GM12891 (cell line): ENCODE measurements around the gene PI4KA.

Experiments
- DNase-seq: peaks from one replicate; pipeline ENCODE4 v3.0.0; 2011; ENCODE audit warnings: low spot score; ENCODE audit not compliant: insufficient read length
- FAIRE-seq: peaks from 2 replicates; lab custom pipeline; 2011; peaks lifted over from hg19 to GRCh38; lab: Jason Lieb, UNC
- PAX5 ChIP-seq: IDR thresholded peaks from 2 replicates; pipeline ENCODE4 v1.6.1; 2011; ENCODE audit warnings: low read length, moderate library complexity, mild to moderate bottlenecking; ENCODE audit not compliant: insufficient read depth, severe bottlenecking
- POLR2A ChIP-seq: IDR thresholded peaks from 2 replicates; pipeline ENCODE4 v1.6.1; 2011; ENCODE audit warnings: low read depth, low read length, control low read depth
- POLR2AphosphoS5 ChIP-seq: IDR thresholded peaks from 2 replicates; pipeline ENCODE4 v1.6.1; 2011; ENCODE audit warnings: low read depth, low read length, control low read depth
- POU2F2 ChIP-seq: IDR thresholded peaks from 2 replicates; pipeline ENCODE4 v1.6.1; 2011; ENCODE audit warnings: low read depth, mild to moderate bottlenecking, control low read depth, low read length, moderate library complexity
- SPI1 ChIP-seq: IDR thresholded peaks from 2 replicates; pipeline ENCODE4 v1.6.1; 2011; ENCODE audit warnings: low read depth, low read length, control low read depth
- TAF1 ChIP-seq: IDR thresholded peaks from 2 replicates; pipeline ENCODE4 v1.6.1; 2011; ENCODE audit warnings: low read depth, low read length, control low read depth

Gene PI4KA

DNA sequence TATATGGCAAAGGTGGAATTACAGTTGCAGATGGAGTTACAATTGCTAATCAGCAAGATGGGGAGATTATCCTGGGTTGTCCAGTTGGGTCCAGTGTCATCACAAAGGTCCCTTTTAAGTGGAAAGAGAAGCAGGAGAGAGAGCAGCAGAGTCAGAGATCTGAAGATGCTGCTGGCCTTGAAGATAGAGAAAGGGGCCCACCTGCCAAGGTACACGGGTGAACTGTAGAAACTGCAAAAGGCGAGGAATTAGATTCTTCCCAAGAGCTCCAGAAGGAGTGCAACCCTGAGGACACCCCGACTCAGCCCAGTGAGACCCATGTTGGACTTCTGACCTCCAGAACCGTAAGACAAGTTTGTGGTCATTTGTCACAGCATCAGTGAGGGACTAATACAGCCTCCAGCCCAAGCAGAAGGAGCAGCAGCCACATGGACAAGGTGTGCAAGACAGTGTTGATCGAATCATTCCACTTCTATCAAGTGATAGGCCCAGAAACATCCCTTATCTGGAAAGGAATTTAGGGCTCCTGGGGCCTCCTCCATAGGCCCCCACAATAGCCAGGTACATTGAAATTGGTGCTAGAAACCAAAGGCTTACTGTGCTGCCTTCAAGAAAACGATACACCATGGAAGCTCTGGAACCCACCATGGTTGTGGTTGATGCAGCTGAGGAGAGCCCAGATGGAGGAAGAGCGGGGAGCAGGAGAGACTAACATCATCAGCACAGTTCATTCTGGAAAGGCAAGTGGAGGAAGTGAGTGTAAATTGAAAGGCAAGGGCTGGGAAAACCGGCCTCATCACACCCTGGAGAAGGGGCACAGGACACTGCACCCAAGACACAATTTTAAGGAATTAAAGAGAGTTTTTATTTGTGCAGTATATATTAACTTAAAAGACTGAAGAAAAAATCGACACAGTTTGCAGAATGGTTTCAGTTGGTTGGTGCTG lies 23.5 kb upstream of the PI4KA start:
- no peak for DNase-seq
- no peak for FAIRE-seq
- no peak for TF ChIP-seq PAX5

DNA sequence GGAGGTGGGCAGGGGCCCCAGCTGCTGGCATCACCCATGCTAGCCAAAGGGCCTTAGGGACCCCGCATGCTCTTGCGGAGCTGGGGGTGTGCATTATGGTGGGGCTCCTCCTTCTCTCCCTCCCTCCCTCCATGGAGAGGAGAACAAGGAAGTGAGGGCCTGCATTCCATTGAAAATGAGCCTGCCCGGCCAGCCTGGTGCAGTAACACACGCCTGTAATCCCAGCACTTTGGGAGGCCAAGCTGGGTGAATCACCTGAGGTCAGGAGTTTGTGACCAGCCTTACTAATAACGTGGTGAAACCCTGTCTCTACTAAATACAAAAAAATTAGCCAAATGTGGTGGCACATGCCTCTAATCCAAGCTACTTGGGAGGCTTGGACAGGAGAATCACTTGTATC lies 22.6 kb upstream of the PI4KA start:
- FAIRE-seq (no peak), DNase-seq (no peak)
- TF ChIP-seq POLR2AphosphoS5 (no peak), POLR2A (no peak), POU2F2 (no peak), TAF1 (no peak), SPI1 (no peak), PAX5 (no peak)

DNA sequence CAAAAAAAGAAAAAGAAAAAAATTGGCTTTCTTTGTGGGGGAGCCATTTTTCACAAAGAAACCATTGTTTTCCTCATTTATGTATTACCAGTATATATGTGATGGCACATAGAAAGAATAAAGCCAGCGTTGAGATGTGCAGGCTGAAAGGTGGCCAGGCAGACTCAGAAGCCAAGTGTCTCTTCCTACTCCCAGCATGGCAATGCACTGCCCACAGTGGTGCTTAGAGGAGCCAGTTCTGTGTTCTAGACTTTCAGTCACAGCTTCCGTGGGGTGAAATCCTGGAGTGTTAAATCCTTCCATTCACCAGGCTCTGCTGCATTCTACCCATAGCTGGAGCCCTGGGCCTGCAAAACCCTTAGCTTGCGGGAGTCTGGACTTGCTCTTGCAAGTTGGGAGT lies 19.1 kb upstream of the PI4KA start:
- FAIRE-seq = no peak
- no peak for TF ChIP-seq POU2F2
- no peak for TF ChIP-seq PAX5
- no peak for TF ChIP-seq TAF1
- no peak for TF ChIP-seq POLR2A
- TF ChIP-seq POLR2AphosphoS5 = no peak
- TF ChIP-seq SPI1 = no peak

DNA sequence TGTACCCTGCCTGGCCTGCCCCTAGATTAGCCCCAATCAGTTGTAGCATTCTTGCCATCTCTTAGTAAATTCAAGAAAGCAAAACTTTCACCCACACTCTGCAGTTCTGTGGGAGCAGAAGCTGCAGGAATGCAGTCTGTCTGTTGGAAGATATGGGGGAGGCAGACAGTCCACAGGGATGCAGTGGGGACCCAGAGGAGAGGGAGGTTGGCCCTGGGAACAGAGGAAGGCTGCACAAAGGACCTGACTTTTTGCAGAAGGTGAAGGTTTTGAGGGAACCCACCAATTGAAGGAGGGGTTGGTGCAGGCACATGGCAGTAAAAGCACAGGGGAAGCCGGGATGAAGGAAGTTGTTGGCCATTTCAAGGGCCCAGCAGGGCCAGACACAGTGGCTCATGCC lies 16.7 kb upstream of the PI4KA start:
- no peak for FAIRE-seq
- TF ChIP-seq PAX5 (no peak), POLR2A (no peak), POU2F2 (no peak), POLR2AphosphoS5 (no peak), TAF1 (no peak), SPI1 (no peak)
- DNase-seq = no peak

More for the DNA sequence above, 19.1 kb upstream of the PI4KA start:
- no peak for DNase-seq

DNA sequence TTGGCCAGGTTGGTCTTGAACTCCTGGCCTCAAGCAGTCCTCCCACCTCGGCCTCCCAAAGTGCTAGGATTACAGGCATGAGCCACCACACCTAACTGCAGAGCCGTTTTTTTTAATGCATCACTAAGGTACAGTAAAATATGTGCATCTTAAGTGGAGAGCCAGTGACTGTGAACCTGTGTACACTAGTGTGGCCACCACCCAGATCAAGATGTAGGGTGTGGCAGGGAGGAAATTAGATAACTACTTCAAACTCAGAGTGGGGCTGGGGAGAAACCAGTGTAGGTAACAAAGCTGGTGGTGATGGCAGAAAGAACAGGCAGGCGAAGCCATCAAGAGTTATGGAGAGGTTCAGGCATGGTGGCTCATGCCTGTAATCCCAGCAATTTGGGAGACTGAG lies 14.6 kb upstream of the PI4KA start:
- DNase-seq (no peak), FAIRE-seq (no peak)
- TF ChIP-seq POLR2AphosphoS5 (no peak), POLR2A (no peak), TAF1 (no peak), SPI1 (no peak), POU2F2 (no peak), PAX5 (no peak)

DNA sequence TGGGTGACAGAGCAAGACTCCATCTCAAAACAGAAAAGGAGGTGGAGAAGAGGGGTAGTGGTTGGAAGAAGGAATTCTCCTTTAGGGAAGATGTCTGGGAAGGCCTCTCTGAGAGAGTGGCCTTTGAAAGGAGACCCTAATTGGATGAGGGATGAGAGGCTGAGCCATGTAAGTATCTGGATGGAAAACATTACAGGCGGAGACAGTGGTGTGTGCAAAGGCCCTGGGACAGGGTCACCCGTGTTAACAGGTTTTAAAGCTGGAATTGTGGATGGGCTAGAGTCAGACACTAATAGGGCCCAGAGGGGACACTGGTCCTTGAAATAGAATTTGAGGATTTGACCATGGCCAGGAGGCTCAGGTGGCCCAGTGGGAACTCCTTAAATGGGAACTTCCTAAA lies 10.6 kb upstream of the PI4KA start:
- TF ChIP-seq TAF1 = no peak
- no peak for TF ChIP-seq SPI1
- TF ChIP-seq PAX5 = no peak
- no peak for TF ChIP-seq POLR2A
- TF ChIP-seq POU2F2 = no peak
- no peak for TF ChIP-seq POLR2AphosphoS5
- no peak for FAIRE-seq

DNA sequence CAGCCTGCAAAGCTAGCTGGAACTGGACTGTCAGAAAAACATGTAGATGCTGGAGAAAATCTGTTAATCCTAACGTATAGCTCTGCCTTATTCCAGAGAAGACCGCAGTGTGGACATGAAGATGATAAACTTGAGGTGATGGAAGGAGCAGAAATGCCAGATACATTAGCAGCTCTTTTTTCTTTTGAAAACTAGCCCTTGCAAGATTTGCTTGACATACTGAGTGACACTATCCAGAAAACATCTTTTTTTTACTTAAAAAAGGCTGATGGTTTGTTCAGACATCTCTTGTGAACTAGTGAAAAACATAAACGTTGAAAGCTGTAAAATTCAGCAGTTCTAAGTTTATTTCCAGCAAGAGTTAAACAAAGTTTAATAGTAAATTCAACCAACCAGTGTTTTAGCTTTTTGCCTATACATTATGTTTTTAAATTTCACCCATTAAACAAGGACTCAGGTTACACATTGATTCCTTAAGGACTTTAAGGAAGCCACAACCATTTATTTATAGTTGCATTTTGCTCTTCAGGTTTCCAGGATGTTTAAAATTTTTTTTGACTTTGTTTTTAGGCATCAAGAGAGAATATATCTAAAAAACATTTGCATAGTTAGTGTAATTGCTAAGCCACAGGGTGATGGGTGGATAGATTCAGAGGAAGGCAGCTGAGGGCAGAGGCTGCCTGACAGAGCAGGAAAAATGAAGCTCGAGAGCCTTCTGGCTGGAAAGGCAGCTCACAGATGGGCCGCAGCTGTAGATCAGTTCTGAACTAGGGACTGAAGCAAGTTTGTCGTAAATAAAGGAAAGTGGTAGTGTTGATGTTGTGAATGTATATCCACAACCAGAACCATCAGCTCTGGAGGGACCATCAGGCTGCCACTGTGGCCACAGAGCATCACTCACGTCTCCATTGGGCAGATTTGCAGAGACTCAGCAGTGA lies 9.7 kb upstream of the PI4KA start:
- TF ChIP-seq POU2F2 = no peak
- no peak for TF ChIP-seq POLR2AphosphoS5
- no peak for TF ChIP-seq POLR2A
- no peak for TF ChIP-seq TAF1
- no peak for TF ChIP-seq SPI1
- no peak for TF ChIP-seq PAX5
- DNase-seq = no peak
- no peak for FAIRE-seq

More for the DNA sequence above, 10.6 kb upstream of the PI4KA start:
- DNase-seq = no peak

DNA sequence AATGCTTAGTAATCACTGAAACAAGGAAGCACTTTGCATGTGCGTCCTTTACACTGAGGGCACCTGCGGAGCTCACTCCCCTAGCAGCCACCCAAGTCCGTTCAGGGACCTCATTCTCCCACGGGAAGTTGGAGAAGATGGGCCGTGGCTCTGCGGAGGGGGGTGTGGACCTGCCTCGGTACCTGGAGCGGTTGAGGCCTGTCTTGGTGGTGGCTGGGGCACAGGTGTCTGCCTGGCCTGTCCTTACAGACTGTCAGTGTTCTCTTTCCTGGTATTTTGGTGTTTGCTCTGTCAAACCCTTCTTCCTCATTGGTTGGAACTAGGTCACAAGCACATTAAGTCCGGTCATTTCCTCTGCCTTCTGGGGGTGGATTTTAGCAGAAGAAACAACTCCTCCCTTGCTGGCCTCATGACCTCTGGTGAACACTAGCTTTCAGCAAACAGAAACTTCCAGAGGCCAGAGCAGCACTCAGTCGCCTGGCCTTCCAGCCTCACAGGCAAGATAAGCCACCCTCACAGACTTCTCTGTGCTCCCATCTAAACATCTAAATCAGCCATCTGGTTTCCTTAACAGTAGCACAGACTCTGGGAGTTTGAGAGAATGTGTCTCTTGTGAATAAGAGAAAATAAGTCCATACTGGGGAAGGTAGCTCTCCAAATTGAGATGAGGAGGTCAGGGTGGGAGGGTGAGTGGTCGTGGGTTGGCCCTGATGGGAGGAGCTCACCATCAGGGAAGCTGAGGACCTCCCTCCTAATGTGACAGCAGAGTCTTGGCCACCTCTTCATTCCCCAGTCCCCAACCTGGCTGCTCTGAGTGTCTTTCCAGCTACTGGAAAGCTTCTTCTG lies 8.8 kb upstream of the PI4KA start:
- TF ChIP-seq TAF1 (no peak), POLR2A (no peak), POU2F2 (no peak), PAX5 (no peak), SPI1 (no peak), POLR2AphosphoS5 (no peak)
- DNase-seq (no peak), FAIRE-seq (peak; percentile 79)

DNA sequence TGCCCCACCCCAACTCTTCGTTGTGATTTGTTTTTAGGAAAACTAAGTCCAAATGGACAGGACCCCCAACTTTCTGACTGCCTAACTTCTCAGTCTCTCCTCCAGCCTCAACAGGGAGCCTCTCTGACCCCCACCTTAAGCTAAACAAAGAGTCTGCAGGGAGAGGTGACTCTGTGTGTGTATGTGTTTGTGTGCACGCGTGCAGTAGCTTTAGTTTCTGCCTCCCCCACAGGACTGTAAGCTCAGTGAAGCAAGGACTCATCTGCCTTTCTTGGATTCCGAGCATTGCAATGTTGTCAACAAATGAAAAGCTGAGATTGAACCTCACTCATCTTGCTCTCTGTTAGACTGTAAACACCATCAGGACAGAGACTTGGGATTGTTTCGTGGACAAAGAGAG lies 8.1 kb upstream of the PI4KA start:
- DNase-seq (no peak), FAIRE-seq (no peak)
- no peak for TF ChIP-seq POU2F2
- TF ChIP-seq PAX5 = no peak
- no peak for TF ChIP-seq POLR2A
- no peak for TF ChIP-seq TAF1
- no peak for TF ChIP-seq POLR2AphosphoS5
- TF ChIP-seq SPI1 = no peak
